Measurements from ENCODE around the gene CRELD2.

The CRELD2 gene

GRCh38 chr22:49943771-49944398 lies 25.5 kb downstream of the CRELD2 start:
- no peaks in the 10 kb centered on the region for H3K36me3 ChIP-seq (ENCODE audit: control insufficient read depth in 2 of 2, insufficient read depth in 1 of 2, low read length in 2 of 2)
- POLR2A ChIA-PET: no interaction called here
- no peaks in the 10 kb centered on the region for H3K9me3 ChIP-seq (ENCODE audit: control insufficient read depth, insufficient read depth, low read depth, low read length)
- peaks cover 3% of the 10 kb centered on the region; the same call in 1 of the 2 replicates for H3K4me1 ChIP-seq (ENCODE audit: control insufficient read depth, insufficient read depth, low read length)
- CTCF ChIA-PET: interaction anchor here (1.2 kb wide), 1 partner anchor 87 kb away, joined by 5 read pairs; no protein-coding TSS in a partner anchor
- H3K4me3 ChIP-seq (ENCODE audit: low read depth, low read length): no peak overlapping the region
- no peak for TF ChIP-seq ZNF155 (tag by site-specific recombination; IDR thresholded peaks at IDR 0.05)
- TF ChIP-seq ZNF335 (tag by site-specific recombination; conservative IDR thresholded peaks at IDR 0.05): 0 out of 2 replicates have a peak, but pooled peaks have one; percentile 24
- TF ChIP-seq ZNF248 (tag by site-specific recombination; IDR thresholded peaks at IDR 0.05): no peak
- no peak for TF ChIP-seq KLF9 (tag by site-specific recombination; IDR thresholded peaks at IDR 0.05; ENCODE audit: low read depth)
- TF ChIP-seq ZNF488 (tag by site-specific recombination; IDR thresholded peaks at IDR 0.05): no peak
- no peak for TF ChIP-seq ZNF571 (tag by site-specific recombination; IDR thresholded peaks at IDR 0.05)
- no peak for TF ChIP-seq SETDB1 (IDR thresholded peaks at IDR 0.05; ENCODE audit: insufficient read length, low read length)
- H3K27ac ChIP-seq (ENCODE audit: extremely low read depth, low read depth, low read length): peak overlapping the region; percentile 57; the same call in 1 of the 2 replicates

DNA sequence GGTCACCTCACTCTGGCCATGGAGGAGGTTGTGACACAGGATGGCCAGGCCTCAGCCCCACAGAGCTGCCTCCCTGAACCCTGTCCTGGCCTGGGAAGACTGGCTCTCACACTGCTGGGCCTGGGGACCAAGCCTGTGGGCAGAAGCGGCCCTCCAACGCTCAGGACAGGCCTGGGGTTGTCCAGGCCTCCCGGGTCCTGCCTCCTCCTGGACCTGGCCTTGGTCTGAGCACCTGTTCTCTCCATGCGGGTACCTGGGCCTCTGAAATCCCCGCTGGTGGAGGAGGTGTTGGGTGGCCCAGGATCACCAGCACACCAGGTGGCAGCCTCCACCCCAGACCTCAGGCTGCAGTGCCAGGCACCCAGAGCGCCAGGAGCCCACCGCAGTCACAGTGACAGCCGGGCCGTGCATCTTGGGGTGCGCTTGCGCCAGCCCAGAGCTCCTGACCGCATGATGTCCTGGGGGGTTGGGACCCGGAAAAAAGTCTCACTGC lies 26.0 kb downstream of the CRELD2 start:
- H3K36me3 ChIP-seq (ENCODE audit: control insufficient read depth in 2 of 2, insufficient read depth in 1 of 2, low read length in 2 of 2): no peaks in the 10 kb centered on the region
- ChIA-PET CTCF (interaction anchor here (1.2 kb wide), 1 partner anchor 86 kb away, joined by 5 read pairs; no protein-coding TSS in a partner anchor), POLR2A (no interaction called here)
- TF ChIP-seq, protein P1, sequence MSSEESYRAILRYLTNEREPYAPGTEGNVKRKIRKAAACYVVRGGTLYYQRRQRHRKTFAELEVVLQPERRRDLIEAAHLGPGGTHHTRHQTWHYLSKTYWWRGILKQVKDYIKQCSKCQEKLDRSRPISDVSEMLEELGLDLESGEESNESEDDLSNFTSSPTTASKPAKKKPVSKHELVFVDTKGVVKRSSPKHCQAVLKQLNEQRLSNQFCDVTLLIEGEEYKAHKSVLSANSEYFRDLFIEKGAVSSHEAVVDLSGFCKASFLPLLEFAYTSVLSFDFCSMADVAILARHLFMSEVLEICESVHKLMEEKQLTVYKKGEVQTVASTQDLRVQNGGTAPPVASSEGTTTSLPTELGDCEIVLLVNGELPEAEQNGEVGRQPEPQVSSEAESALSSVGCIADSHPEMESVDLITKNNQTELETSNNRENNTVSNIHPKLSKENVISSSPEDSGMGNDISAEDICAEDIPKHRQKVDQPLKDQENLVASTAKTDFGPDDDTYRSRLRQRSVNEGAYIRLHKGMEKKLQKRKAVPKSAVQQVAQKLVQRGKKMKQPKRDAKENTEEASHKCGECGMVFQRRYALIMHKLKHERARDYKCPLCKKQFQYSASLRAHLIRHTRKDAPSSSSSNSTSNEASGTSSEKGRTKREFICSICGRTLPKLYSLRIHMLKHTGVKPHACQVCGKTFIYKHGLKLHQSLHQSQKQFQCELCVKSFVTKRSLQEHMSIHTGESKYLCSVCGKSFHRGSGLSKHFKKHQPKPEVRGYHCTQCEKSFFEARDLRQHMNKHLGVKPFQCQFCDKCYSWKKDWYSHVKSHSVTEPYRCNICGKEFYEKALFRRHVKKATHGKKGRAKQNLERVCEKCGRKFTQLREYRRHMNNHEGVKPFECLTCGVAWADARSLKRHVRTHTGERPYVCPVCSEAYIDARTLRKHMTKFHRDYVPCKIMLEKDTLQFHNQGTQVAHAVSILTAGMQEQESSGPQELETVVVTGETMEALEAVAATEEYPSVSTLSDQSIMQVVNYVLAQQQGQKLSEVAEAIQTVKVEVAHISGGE (tag by site-specific recombination; conservative IDR thresholded peaks at IDR 0.05; ENCODE audit: low read depth): peak; percentile 71
- TF ChIP-seq ZEB2 (tag by site-specific recombination; IDR thresholded peaks at IDR 0.05) (no peak), ZNF518A (tag by site-specific recombination; conservative IDR thresholded peaks at IDR 0.05; ENCODE audit: low read depth) (no peak), ZNF510 (tag by site-specific recombination; IDR thresholded peaks at IDR 0.05; ENCODE audit: insufficient replicate concordance) (no peak), ZNF677 (tag by site-specific recombination; IDR thresholded peaks at IDR 0.05) (no peak), ZFP41 (tag by site-specific recombination; IDR thresholded peaks at IDR 0.05; ENCODE audit: borderline replicate concordance) (no peak), GLIS2 (tag by site-specific recombination; IDR thresholded peaks at IDR 0.05) (peak; percentile 58; the same call in 1 of the 2 replicates), ZNF670 (tag by site-specific recombination; IDR thresholded peaks at IDR 0.05; ENCODE audit: low read depth) (no peak), IKZF3 (tag by site-specific recombination; IDR thresholded peaks at IDR 0.05) (no peak), ZNF707 (tag by site-specific recombination; IDR thresholded peaks at IDR 0.05) (no peak), ZNF560 (tag by site-specific recombination; IDR thresholded peaks at IDR 0.05; ENCODE audit: borderline replicate concordance) (no peak)
- TF ChIP-seq, protein P2, sequence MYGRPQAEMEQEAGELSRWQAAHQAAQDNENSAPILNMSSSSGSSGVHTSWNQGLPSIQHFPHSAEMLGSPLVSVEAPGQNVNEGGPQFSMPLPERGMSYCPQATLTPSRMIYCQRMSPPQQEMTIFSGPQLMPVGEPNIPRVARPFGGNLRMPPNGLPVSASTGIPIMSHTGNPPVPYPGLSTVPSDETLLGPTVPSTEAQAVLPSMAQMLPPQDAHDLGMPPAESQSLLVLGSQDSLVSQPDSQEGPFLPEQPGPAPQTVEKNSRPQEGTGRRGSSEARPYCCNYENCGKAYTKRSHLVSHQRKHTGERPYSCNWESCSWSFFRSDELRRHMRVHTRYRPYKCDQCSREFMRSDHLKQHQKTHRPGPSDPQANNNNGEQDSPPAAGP (tag by site-specific recombination; IDR thresholded peaks at IDR 0.05): no peak
- H3K4me1 ChIP-seq (ENCODE audit: control insufficient read depth, insufficient read depth, low read length): peaks cover 3% of the 10 kb centered on the region; the same call in 1 of the 2 replicates
- H3K27ac ChIP-seq (ENCODE audit: extremely low read depth, low read depth, low read length): peak overlapping the region; percentile 57; the same call in 1 of the 2 replicates
- H3K9me3 ChIP-seq (ENCODE audit: control insufficient read depth, insufficient read depth, low read depth, low read length): no peaks in the 10 kb centered on the region
- H3K4me3 ChIP-seq (ENCODE audit: low read depth, low read length): peak overlapping the region; percentile 28

All from HEK293 (cell line).